GM21576 (cell line): ENCODE data around the gene BANP.
"Not testable (repeated sequence)": the region's sequence is repeated elsewhere in the genome, so short reads cannot be mapped to it uniquely, and the experiment has no call there.

Experiments
- ATAC-seq: cut with Tn5 transposase; IDR thresholded peaks from one replicate; pipeline ENCODE4 v1.9.1; 2021; ENCODE audit warnings: mild to moderate bottlenecking, moderate library complexity; ENCODE audit not compliant: unreplicated experiment

The BANP gene

DNA sequence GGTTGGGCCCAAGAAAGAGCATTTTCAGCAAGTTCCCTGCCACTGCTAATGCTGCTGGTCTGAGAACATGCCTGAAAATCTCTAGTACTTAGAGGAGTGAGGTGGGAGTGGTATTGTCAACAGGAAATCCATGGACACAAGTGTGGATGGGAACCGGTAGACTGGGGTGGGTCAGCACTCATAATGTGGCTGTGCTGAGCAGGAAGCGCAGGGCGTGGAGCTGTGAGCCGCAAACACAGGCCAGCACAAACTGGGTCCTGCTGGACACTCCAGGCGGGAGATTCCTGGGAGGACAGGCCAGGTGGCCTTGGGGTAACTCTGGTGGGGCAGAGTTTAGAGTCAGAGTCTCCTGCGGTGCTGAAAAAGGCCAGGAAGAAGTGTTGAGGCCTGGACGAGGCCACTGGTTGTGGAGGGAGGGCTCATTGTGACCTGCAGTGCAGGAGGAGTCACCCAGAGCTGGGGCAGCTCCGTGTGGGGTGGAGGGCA lies 62.6 kb downstream of the BANP start:
- no peak for ATAC-seq

DNA sequence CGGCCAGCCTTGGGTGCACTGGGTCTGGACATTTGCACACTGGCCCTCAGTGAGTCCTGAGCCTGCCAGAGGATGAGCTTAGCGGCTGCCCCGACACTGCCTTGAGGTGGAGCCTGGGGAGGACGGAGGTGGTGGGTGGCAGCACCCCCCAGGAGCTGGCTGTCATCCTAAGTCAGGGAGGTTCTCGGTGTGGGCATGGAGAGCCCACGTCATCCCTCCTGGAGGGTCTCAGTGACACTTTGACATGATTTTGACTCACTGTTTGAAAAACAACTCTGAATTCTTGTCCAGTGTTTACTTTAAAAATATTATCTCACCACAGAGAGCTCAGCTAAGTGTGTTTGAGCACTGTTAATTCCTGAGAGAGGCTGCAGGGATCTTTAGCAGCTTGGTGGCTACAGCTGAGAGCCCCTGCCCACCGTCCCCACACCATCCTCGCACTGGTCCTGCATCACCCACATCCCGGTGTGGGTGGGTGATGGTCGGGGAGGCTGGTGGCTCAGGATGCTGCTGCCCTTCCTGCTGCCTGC lies 63.1 kb downstream of the BANP start:
- ATAC-seq = no peak

DNA sequence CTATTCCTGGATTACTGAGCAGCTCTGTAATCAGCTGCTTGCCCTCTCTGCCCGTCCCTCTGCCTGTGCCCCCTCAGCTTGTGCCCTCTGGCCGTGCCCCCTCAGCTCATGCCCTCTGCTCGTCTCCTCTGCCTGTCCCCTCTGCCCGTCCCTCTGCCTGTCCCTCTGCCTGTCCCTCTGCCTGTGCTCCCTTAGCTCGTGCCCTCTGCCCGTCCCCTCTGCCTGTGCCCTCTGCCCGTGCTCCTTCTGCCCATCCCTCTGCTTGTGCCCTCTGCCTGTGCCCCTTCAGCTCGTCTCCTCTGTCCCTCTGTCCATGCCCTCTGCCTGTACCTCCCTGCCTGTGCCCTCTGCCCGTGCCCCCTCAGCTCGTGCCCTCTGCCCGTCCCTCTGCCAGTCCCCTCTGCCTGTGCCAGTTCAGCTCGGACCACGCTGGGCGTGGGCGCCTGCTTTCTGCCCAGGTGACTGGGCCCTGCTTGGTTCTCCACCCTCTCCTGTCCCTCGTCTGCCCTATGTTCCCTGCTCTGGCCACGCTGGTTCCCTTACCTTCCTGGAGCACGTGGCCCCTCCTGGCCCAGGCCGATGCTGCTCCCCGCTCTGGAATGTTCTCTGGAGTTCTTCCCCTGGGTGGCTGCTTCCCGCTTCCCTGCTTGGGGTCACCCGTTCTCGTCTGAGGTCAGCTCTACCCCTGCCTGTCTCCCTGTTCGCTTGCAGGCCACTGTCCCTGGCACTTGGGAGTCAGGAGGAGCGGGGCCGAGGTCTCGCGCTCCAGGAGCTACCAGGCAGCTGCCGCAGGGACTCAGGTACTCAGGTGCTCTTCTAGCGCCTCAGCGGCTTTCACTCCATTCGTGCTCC lies 63.9 kb downstream of the BANP start:
- ATAC-seq = no peak

DNA sequence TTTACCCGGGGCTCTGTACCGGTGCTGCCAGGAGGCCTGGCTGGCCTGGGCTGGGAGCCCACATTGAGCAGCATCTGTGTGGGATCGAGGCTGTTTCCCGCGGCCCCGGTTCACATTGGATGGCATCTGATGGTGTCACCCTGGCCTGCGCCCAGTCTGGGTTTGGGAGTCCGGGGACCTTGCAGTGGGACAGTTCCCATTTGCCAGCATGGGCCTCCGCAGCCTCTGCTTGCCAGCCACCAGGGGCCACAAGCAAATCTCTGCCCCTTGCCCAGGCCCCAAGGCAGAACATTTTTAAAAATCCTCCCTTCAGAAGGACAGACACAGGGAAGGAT lies 64.5 kb downstream of the BANP start:
- no peak for ATAC-seq

DNA sequence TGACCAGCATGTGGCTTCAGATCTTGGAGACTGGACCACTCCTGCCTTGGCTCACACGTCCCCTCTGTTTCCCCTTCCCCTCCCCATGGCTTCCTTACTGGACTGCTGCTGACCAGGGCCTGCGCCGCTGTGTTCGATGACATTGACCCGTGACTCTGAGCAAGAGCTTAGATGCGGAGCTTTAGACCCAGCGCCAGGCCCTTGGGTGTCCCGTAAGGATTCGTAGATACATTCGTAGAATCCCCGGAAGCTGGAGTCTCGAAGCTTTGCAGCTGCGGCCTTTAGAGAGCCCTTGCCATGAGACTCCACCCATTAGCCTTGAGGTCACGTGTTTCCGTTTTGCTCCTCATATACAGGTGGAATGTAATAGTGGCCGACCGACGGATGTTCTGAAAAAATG lies 65.2 kb downstream of the BANP start:
- not testable (repeated sequence) for ATAC-seq

DNA sequence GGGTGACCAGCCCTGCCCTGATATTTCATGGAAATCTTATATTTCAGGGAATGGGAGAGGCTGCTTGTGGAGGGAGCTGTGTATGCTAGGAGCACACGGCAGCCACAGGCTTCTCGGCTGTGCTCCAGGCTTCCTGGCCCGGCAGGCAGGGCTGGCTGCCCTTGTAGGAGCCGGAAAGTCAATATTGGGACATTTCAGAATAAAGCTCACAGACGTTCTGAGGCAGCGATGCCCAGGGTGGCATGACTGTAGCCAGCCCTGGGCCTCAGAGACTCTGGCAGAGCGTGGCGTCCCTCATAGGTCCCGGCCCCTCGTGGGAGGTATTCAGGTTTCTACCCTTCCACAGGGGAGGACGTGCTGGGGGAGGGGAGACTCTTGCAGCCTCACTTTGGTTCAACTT lies 65.7 kb downstream of the BANP start:
- no peak for ATAC-seq

DNA sequence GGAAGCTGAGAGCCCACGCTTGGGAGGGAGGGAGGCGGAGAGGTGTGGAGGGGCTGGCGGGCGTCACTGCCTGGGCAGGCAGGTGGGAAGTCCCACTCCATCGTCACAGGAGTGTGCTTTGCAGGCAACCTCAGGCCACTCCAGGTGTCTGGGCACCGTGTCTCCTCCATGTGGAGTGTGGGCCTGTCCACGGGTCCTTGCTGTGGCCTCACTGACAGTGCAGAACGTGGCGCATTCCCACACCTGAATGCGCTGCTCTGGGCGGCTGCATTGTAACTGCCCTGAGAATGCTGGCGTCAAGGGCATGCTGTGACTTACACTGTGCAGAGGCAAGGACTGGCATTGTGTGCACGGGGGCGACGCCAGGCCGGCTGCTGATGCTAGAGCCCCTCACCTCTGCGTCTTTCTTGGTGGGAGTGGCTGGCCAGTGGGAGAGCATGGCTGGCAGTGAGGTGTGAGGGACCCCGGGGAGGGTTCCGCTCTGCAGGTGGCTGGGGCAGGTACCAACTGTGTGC lies 66.4 kb downstream of the BANP start:
- no peak for ATAC-seq

DNA sequence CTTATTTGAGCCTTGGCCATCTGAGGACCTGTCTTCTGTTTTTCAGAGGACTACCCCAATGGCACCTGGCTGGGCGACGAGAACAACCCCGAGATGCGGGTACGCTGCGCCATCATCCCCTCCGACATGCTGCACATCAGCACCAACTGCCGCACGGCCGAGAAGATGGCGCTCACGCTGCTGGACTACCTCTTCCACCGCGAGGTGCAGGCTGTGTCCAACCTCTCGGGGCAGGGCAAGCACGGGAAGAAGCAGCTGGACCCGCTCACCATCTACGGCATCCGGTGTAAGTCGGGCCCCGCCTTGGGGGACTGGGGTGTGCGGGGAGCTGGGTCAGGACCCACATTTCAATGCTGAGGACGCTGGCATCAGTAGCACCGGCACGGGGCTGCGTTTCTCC lies 67.1 kb downstream of the BANP start:
- ATAC-seq = not testable (repeated sequence)

DNA sequence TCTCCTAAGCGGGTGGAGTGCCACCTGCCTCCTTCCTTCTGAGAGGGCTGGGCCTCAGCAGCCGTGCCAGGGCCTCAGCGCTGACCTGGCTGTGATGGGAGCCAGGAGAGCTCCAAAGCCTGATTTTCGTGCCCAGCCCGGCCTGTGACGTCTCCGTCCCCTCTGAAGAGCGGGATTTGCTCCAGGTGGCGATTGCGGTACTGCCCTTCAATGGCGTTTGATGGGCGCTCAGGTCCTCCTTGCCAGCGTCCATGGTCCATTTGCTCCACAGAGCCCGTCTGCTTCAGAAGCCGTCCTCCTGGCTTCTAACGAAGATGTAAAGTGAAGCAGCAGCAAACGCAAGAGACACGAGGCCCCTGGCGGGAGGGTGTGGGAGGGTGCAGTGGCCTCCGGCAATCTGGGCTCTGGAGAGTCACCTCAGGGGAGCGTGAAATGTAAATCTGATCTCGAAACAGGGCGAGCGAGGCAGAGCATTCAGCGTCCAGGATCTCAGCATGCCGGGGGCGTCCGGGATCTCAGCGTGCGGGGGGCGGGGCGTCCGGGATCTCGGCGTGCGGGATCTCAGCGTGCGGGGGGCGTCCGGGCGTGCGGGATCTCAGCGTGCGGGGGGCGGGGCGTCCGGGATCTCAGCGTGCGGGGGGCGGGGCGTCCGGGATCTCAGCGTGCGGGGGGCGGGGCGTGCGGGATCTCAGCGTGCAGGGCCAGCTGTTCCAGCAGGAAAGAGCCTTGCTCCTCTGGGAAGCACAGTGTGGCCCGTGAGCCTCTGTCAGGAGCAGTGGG lies 68.0 kb downstream of the BANP start:
- not testable (repeated sequence) for ATAC-seq

DNA sequence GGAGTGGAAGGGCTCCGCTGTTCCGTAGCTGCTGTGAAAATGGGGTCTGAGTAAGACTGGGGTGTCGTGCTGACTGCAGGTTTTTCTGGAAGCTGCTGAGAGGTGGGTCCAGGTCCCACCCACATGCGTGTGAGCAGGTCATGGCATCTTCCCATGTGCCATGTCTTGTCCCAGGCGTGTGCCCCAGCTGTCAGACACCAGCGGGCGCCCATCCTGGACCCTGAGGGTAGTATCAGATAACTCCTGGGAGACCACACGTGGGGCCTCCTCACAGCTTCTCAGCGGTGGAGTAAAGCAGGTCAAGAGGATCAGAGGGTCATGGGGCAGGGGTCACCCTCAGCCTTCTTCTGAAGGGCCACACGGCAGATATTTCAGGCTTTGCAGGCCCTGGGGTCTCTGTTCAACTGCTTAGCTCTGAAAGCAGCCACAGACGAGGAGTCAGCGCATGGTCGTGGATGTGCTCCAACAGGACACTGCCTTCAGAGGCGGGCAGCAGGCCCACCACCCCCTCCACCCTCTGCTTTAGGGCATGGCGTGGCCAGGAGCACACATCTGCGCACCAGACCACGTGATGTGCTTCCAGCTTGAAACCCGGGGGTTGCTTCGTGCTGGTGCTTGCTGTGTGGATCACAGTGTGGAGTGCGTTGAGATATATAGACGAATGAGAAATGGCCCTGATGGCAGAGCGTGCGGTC lies 68.7 kb downstream of the BANP start:
- ATAC-seq = no peak

DNA sequence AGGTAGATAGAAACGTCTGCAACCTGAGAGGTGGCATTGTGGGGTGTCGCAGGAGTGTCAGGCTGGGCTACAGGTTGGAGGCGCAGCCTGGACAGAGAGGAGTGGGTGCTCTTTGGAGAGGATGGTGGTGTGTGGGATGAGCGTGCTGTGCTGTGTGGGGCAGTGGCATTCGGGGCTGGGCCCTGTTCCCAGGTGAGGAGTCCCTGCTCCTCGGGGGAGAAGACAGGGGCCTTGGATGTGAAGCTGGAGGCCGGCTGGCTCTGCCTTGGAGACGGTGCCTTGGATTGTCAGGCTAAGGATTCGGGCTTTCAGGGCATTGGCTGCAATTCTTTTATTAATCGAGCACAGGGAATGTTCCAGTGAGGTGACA lies 69.3 kb downstream of the BANP start:
- no peak for ATAC-seq

DNA sequence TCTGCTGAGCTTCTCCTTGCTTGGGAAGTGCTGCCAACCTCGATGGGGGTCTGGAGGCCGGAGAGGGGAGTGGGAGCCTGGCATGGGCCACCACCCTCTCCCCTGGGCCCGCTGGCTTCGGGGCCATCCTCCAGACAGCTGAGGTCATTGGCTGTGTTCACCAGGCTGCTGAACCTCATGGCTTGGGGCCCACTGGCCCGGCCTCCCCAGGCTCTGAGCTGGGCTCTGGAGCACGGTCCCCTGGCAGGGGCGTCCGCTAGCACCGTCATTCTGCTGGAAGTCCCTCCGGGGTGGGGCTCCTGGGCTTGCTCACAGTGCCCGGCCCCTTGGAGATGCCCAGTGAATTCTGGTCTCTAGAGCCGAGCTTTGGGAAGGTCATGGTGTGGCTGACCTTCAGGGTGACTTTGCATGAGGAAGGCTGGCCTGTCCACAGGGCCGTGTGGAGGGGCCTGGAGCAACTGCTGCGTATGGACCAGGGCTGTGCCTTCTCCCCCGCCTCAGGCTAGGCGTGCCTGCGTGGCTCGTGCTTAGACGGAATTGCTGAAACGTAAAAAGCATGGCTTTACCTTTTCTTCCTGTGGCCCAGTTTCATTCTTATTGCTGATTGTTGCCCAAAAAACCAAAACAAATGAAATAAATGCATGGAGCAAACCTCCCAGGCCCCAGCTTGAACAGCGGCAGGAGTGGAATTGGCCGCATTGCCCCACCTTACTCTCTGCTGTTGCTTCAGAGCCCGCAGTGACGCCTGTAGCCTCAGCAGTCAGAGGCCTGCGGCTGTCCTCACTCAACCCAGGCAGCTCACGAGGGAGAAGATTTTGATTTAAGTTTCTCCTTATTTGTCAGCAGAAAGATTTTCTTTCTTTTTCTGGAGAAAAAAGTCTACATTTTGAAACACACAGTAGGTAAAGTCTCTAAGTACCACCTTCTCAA lies 70.1 kb downstream of the BANP start:
- ATAC-seq = not testable (repeated sequence)

DNA sequence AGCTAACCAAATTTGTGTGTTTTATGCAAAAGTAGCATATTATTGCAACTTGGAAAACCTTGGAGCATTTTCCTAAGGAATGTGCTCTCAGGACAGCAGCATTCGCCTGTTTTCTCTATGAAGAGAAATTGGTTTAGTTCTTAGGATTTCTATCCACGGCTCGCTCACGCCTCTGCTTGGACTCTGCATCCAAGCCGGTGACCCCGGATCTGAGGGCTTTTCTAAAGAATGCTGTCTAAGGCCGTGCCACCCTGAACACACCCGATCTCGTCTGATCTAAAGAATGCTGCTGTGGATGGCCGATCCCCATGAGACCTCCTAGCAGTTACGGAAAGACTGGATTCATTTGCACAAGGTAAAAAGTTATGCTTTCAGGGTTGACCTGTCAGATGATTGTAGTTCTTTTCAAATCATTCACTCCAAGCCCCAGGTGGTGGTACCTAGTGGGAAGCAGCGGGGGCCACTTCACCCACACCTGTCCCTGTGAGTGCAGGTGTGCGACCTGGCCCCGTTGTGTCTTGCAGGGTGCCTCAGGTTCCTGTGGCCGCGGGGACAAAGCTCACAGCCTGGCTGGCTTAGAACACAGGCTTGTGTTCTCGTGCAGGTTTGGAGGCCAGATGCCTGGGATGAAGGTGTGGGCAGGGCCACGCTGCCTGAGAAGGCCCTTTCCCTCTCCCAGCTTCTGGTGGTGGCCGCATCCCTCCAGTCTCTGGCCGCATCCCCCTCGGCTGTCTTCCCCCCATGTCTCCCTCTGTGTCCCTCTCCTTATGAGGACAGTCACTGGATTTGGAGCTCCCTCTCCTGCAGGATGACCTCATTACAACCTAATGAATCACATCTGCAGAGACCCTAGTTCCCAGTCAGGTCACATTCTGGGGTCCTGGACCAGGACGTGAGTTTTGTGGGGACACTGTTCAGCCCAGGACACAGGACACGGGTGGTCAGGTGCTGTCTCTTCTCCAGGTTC lies 71.1 kb downstream of the BANP start:
- ATAC-seq = no peak

DNA sequence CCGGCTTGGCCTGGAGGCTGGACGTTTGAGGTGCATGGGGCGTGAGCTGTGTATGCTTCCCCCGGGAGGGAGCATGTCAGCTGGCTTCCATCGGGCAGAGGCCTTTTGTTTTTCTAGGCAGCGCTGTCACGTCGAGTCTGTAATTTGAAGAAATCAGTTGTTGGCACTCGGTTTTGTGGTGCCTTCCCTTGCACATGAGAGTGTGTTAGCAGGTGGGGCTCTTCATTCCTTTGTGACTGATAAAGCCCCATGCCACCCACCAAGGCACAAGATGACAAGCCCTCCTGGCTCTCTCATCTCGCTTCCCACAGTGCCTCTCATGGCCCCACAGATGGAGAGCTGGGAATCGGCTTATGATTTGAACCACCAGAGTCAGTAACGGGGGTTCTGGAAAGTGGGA lies 72.1 kb downstream of the BANP start:
- no peak for ATAC-seq

DNA sequence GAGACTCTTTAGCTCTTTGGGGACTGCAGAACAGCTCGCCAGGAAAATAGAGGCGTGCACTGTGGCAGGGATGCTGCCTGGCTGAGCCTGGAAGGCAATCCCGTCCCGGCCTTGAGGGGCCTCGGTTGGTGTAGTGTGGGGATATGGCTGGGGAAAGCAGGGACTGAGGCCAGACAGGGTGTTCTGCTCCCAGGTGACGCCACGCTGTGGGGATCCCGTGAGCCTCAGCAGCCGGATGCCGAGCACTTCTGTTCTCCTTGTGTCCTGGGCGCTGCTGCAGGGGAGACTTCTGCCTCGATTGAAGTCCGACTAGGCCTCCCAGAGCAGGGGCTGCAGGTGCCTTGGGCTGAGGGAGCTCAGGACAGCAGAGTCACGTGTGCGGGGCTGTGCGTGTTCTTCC lies 72.6 kb downstream of the BANP start:
- no peak for ATAC-seq

DNA sequence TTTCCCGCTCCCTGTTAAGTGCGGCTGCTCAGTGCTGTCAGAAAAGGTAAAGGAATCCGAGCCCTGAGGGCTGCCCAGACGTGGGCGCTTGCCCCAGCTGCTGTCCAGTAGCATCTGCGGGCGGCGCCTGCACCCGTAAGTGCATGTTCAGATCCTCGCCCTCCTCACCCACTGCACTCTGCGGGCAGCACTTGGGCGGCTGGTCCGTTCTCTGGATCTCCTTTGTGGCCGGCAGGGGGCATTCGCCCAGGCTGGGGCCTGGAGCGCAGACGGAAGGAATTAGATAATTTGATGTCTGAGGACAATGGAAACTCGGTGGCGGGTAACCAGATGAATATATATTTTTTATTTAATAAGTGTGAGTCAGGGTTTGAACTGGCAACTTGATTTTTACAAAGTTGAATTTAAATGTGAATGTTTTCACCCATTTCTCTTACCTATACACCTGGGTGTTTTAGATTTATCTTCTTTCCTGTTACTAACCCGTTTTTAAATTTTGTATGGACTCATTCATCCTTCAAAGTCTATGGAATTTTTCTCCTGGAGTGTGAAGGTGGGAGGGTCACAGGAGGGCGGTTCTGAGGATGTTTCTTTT lies 73.4 kb downstream of the BANP start:
- not testable (repeated sequence) for ATAC-seq

DNA sequence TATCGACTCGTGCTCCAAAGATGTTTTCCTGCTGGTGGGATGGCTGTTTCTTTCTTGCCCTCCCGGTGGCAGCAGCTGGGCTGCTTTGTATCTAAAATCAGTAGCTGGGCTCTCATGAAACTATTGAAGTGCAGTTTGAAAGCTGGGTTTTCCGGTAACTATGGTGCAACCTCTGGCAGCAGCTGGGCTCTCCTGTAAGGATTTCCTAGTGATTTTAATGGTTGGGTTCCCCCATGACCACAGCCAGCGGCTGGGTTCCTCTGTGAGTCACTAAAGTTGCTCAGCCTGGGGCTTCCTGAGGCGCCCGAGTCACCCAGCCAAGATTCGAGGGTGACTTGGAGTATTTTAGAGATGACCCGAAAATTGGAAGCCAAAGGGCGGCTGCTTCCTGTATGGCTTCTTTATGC lies 73.9 kb downstream of the BANP start:
- ATAC-seq = not testable (repeated sequence)

DNA sequence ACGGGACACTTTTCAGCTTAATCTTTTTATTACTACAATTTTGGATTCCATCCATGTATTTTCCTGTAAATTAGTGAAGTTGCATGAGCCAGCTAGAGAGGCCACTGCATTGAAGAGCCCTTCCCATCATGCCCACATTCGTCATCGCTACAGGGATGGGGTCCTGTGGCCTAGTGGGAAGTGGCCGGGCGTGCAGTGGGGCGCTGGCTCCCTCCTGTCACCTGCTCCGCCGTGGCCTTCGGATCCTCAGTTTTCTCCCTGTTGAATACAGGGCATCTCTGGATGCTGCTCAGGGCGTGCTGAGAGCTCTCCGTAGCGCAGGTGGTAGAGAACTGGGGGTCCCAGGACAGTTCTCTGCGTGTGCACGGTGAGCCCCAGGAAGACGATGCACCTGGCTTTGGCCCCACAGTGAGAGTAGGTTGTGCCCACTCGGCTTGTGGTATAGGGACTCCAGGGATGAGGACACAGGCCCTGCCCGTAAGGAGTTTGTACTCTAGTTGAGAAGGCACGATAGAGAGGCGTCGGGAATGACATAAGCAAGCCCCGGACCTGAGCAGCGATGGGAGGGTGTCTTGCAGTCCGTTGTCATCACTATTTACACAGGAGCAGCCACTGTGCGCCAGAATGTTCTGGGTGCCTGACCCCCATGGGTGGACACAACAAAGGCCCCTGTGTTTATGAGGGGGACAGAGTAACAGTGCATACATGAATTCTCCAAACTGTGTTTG lies 74.8 kb downstream of the BANP start:
- not testable (repeated sequence) for ATAC-seq
